ENCODE data around the gene TMEM132D.

TMEM132D gene

GRCh38 chr12:129179941-129180553, 723.8 kb downstream of the TMEM132D start:
- no peak for DNase-seq (ENCODE audit: low read depth)

GRCh38 chr12:129169928-129170327, 733.9 kb downstream of the TMEM132D start:
- DNase-seq (ENCODE audit: low read depth), result no peak

- no peak for DNase-seq (ENCODE audit: low read depth)
Observed at GRCh38 chr12:129163861-129164260, 740.0 kb downstream of the TMEM132D start.

GRCh38 chr12:129163461-129163860, 740.4 kb downstream of the TMEM132D start:
- no peak for DNase-seq (ENCODE audit: low read depth)

GRCh38 chr12:129162805-129163204, 741.0 kb downstream of the TMEM132D start:
- no peak for DNase-seq (ENCODE audit: low read depth)

- DNase-seq (ENCODE audit: low read depth), result no peak
Observed at GRCh38 chr12:129161511-129161910, 742.3 kb downstream of the TMEM132D start.

GRCh38 chr12:129160282-129160681, 743.5 kb downstream of the TMEM132D start:
- no peak for DNase-seq (ENCODE audit: low read depth)

- no peak for DNase-seq (ENCODE audit: low read depth)
Observed at GRCh38 chr12:129152351-129153104, 751.3 kb downstream of the TMEM132D start.

- DNase-seq (ENCODE audit: low read depth), result no peak
Observed at GRCh38 chr12:129150721-129151120, 753.1 kb downstream of the TMEM132D start.

GRCh38 chr12:129145381-129145780, 758.4 kb downstream of the TMEM132D start:
- no peak for DNase-seq (ENCODE audit: low read depth)

- DNase-seq (ENCODE audit: low read depth), result no peak
Observed at GRCh38 chr12:129138776-129139175, 765.0 kb downstream of the TMEM132D start.

- DNase-seq (ENCODE audit: low read depth), result no peak
Observed at GRCh38 chr12:129136694-129137325, 767.0 kb downstream of the TMEM132D start.

GRCh38 chr12:129127771-129128170, 776.1 kb downstream of the TMEM132D start:
- no peak for DNase-seq (ENCODE audit: low read depth)

GRCh38 chr12:129127211-129127610, 776.6 kb downstream of the TMEM132D start:
- DNase-seq (ENCODE audit: low read depth), result no peak

GRCh38 chr12:129119537-129119936, 784.3 kb downstream of the TMEM132D start:
- no peak for DNase-seq (ENCODE audit: low read depth)

GRCh38 chr12:129115558-129115957, 788.3 kb downstream of the TMEM132D start:
- no peak for DNase-seq (ENCODE audit: low read depth)

GRCh38 chr12:129110575-129110974, 793.2 kb downstream of the TMEM132D start:
- no peak for DNase-seq (ENCODE audit: low read depth)

GRCh38 chr12:129109174-129110001, 794.4 kb downstream of the TMEM132D start:
- no peak for DNase-seq (ENCODE audit: low read depth)

- no peak for DNase-seq (ENCODE audit: low read depth)
Observed at GRCh38 chr12:129106772-129107171, 797.1 kb downstream of the TMEM132D start.

GRCh38 chr12:129103231-129103630, 800.6 kb downstream of the TMEM132D start:
- DNase-seq (ENCODE audit: low read depth), result no peak

GRCh38 chr12:129102233-129102632, 801.6 kb downstream of the TMEM132D start:
- DNase-seq (ENCODE audit: low read depth), result no peak

- DNase-seq (ENCODE audit: low read depth), result no peak
Observed at GRCh38 chr12:129101816-129102215, 802.0 kb downstream of the TMEM132D start.

Measured in amniotic epithelial cell (primary cell).